ENCODE data around the gene FHL3. TPM values are rescaled to one million over a fixed set of nuclear protein-coding genes. Genes with fewer than 3 reads are reported as not detected.

The FHL3 gene
- 12.2 and 15.2 TPM in 2 replicates for total RNA-seq (2014; rRNA removed; shearing (Covaris generic))

- DNase-seq (ENCODE audit: low spot score) = no peak
Observed at GRCh38 chr1:38005195-38006007, at the start of gene FHL3. TSS of gene FHL3 (minus strand) at chr1:38005514. CDS start at chr1:37999412, 6,102 bp downstream.

GRCh38 chr1:38053416-38054091 lies 48.2 kb upstream of the FHL3 start:
- DNase-seq (ENCODE audit: low spot score) = no peak

GRCh38 chr1:38052750-38053415 lies 47.6 kb upstream of the FHL3 start:
- DNase-seq (ENCODE audit: low spot score) = peak; percentile 9

GRCh38 chr1:38051079-38051543 lies 45.8 kb upstream of the FHL3 start:
- DNase-seq (ENCODE audit: low spot score) = no peak

- DNase-seq (ENCODE audit: low spot score) = no peak
Observed at GRCh38 chr1:38050397-38051078, 45.2 kb upstream of the FHL3 start.

- DNase-seq (ENCODE audit: low spot score) = no peak
Observed at GRCh38 chr1:38047603-38048141, 42.4 kb upstream of the FHL3 start.

- DNase-seq (ENCODE audit: low spot score) = peak; percentile 69
Observed at GRCh38 chr1:38046884-38047602, 41.7 kb upstream of the FHL3 start.

- DNase-seq (ENCODE audit: low spot score) = no peak
Observed at GRCh38 chr1:38046333-38046883, 41.1 kb upstream of the FHL3 start, which contains the start of gene POU3F1. TSS of gene POU3F1 (minus strand) at chr1:38046793. CDS start at chr1:38046743, 50 bp downstream.

GRCh38 chr1:38045401-38046332 lies 40.4 kb upstream of the FHL3 start:
- no peak for DNase-seq (ENCODE audit: low spot score)

- DNase-seq (ENCODE audit: low spot score) = no peak
Observed at GRCh38 chr1:38044221-38045215, 39.2 kb upstream of the FHL3 start.

- no peak for DNase-seq (ENCODE audit: low spot score)
Observed at GRCh38 chr1:38043036-38043747, 37.9 kb upstream of the FHL3 start.

GRCh38 chr1:38041936-38042834 lies 36.9 kb upstream of the FHL3 start:
- no peak for DNase-seq (ENCODE audit: low spot score)

- DNase-seq (ENCODE audit: low spot score) = no peak
Observed at GRCh38 chr1:38039331-38040088, 34.2 kb upstream of the FHL3 start.

GRCh38 chr1:38038861-38039260 lies 33.5 kb upstream of the FHL3 start:
- DNase-seq (ENCODE audit: low spot score) = peak; percentile 56

GRCh38 chr1:38037221-38037939 lies 32.1 kb upstream of the FHL3 start:
- DNase-seq (ENCODE audit: low spot score) = peak; percentile 28

Measured in HT-29 (cell line).